Gastrocnemius medialis (tissue), 4 donors: ENCODE measurements around the gene HIBCH.

ENCODE experiments used
- POLR2A ChIP-seq, 2 donors: fragments of 450-650 bp; IDR thresholded peaks; one replicate each; pipeline ENCODE4 v1.6.1; 2017; ENCODE audit warnings: antibody characterized with exemption in 2 of 2, mild to moderate bottlenecking in 2 of 2, moderate library complexity in 2 of 2
- TF ChIP-seq, protein P1 (sequence below), 5 experiments: fragments of 450-650 bp in 3 of 5; fragments of 200-600 bp in 2 of 5; sonication (generic) in 2 of 5; IDR thresholded peaks in 4 of 5; conservative IDR thresholded peaks in 1 of 5; 1 replicate in 4 of 5; 2 replicates in 1 of 5; pipeline ENCODE4 v1.5.1; 2016 to 2019; ENCODE audit warnings: antibody characterized with exemption in 5 of 5, mild to moderate bottlenecking in 3 of 5, moderate library complexity in 3 of 5

DNA sequence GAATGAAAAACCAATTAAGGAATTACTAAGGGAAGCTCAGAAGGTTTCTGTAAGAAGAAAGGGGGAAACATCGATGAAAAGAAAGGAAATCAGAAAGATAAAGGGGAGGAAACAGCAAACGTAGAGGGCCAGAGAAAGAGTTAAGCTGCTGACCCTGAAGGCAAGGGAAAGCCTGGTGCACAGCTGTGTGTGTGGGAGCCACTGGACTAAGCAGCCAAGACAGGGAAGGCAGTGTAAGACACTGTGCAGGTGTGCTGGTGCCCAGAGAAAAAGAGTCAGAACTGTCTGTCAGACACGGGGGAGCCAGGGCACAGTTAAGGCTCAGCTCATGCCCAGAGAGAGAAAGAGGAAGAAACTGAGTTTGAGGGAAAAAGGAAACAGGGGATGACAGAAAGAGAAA is 104.0 kb downstream of the HIBCH start:
- TF ChIP-seq, protein P1, sequence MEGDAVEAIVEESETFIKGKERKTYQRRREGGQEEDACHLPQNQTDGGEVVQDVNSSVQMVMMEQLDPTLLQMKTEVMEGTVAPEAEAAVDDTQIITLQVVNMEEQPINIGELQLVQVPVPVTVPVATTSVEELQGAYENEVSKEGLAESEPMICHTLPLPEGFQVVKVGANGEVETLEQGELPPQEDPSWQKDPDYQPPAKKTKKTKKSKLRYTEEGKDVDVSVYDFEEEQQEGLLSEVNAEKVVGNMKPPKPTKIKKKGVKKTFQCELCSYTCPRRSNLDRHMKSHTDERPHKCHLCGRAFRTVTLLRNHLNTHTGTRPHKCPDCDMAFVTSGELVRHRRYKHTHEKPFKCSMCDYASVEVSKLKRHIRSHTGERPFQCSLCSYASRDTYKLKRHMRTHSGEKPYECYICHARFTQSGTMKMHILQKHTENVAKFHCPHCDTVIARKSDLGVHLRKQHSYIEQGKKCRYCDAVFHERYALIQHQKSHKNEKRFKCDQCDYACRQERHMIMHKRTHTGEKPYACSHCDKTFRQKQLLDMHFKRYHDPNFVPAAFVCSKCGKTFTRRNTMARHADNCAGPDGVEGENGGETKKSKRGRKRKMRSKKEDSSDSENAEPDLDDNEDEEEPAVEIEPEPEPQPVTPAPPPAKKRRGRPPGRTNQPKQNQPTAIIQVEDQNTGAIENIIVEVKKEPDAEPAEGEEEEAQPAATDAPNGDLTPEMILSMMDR (IDR thresholded peaks at IDR 0.05 in 4 of 5, conservative IDR thresholded peaks at IDR 0.05 in 1 of 5): no peak
- TF ChIP-seq POLR2A (IDR thresholded peaks at IDR 0.05): no peak
